Vagina (tissue), 2 donors: ENCODE data around the gene ATP7B.

ENCODE experiments used
- POLR2A ChIP-seq, 2 donors: fragments of 450-650 bp; IDR thresholded peaks; one replicate each; pipeline ENCODE4 v1.6.1; 2017; ENCODE audit warnings: antibody characterized with exemption in 2 of 2, mild to moderate bottlenecking in 2 of 2, moderate library complexity in 2 of 2
- POLR2AphosphoS5 ChIP-seq, 2 donors: sonication (generic); formaldehyde crosslinking; IDR thresholded peaks; one replicate each; pipeline ENCODE4 v1.9.0; 2017; ENCODE audit warnings: antibody characterized with exemption in 2 of 2, mild to moderate bottlenecking in 2 of 2, low read depth in 1 of 2; ENCODE audit not compliant: insufficient read depth in 1 of 2
- TF ChIP-seq, protein P1 (sequence below), 3 experiments: fragments of 450-650 bp in 2 of 3; fragments of 200-600 bp in 1 of 3; sonication (generic) in 1 of 3; IDR thresholded peaks; one replicate each; pipeline ENCODE4 v1.5.1; 2017 to 2019; ENCODE audit warnings: antibody characterized with exemption in 3 of 3, mild to moderate bottlenecking in 2 of 3, moderate library complexity in 2 of 3

DNA sequence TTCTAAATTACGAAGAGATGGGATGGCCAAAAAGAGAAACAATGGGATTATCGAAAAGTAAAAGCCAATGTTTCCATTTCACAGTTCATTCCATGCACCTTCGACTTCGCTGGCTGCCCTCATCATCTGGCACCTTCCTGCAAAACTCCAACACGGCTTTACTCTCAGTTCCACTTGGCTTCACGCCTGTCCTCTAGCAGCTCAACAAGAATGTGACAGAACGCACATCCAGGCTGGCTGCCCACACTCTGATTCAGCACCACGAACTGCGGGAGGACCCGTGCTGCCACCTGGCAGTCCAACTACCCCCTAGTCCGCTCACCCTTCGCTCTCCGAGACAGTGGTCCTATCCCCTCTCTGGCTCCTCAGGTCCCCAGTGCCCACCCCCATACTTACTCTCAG lies 11.7 kb downstream of the ATP7B start:
- TF ChIP-seq POLR2A (IDR thresholded peaks at IDR 0.05) (no peak), POLR2AphosphoS5 (IDR thresholded peaks at IDR 0.05; ENCODE audit: insufficient read depth in 1 of 2, low read depth in 1 of 2) (no peak)
- TF ChIP-seq, protein P1, sequence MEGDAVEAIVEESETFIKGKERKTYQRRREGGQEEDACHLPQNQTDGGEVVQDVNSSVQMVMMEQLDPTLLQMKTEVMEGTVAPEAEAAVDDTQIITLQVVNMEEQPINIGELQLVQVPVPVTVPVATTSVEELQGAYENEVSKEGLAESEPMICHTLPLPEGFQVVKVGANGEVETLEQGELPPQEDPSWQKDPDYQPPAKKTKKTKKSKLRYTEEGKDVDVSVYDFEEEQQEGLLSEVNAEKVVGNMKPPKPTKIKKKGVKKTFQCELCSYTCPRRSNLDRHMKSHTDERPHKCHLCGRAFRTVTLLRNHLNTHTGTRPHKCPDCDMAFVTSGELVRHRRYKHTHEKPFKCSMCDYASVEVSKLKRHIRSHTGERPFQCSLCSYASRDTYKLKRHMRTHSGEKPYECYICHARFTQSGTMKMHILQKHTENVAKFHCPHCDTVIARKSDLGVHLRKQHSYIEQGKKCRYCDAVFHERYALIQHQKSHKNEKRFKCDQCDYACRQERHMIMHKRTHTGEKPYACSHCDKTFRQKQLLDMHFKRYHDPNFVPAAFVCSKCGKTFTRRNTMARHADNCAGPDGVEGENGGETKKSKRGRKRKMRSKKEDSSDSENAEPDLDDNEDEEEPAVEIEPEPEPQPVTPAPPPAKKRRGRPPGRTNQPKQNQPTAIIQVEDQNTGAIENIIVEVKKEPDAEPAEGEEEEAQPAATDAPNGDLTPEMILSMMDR (IDR thresholded peaks at IDR 0.05): no peak
